ENCODE measurements around the gene ANXA6. TPM values are rescaled to one million over a fixed set of nuclear protein-coding genes. Genes with fewer than 3 reads are reported as not detected.

The ANXA6 gene
- total and polyA plus RNA-seq, 9 of the 15 experiments (the other 6 are each of a cell fraction or from before 2014, with no cell fraction given): 0.70 to 13.2 (median 8.3) TPM

GRCh38 chr5:151150471-151151262 lies 6.9 kb downstream of the ANXA6 start:
- TF ChIP-seq ERF (CRISPR knock-in tag; IDR thresholded peaks at IDR 0.05) (0 out of 2 replicates have a peak, but pooled peaks have one; percentile 46), PATZ1 (CRISPR knock-in tag; IDR thresholded peaks at IDR 0.05; ENCODE audit: borderline replicate concordance) (no peak), RFX1 (IDR thresholded peaks at IDR 0.05) (peak; percentile 68)
- Histone ChIP-seq H3K9me1 (ENCODE audit: control insufficient read depth, insufficient read depth, low read length) (no peaks in the 10 kb centered on the region), H2AFZ (ENCODE audit: low read depth, low read length) (no peak overlapping the region), H3K4me3 (no peak overlapping the region), H3K4me1 (replicated peaks in 1 of 2; ENCODE audit: control insufficient read depth in 2 of 2, insufficient read depth in 2 of 2, low read length in 2 of 2) (peaks cover 5 to 9% of the 10 kb centered on the region in 2 experiments; a peak in 4 of 5 replicates), H3K79me2 (ENCODE audit: control insufficient read depth, insufficient read depth, low read length) (no peaks in the 10 kb centered on the region), H3K36me3 (ENCODE audit: control insufficient read depth, insufficient read depth, low read length) (no peaks in the 10 kb centered on the region), H3K9me3 (replicated peaks; ENCODE audit: control insufficient read depth, insufficient read depth, low read depth, low read length) (no peaks in the 10 kb centered on the region), H3K4me2 (ENCODE audit: insufficient read depth, low read length) (no peak overlapping the region), H3K27ac (ENCODE audit: extremely low read depth, low read depth, low read length) (no peak overlapping the region), H4K20me1 (replicated peaks; ENCODE audit: control insufficient read depth, insufficient read depth, low read length) (no peaks in the 10 kb centered on the region), H3K27me3 (ENCODE audit: control insufficient read depth in 2 of 2, insufficient read depth in 2 of 2, low read length in 2 of 2) (peaks cover 0 to 8% of the 10 kb centered on the region in 2 experiments; a peak in 1 of 5 replicates), H3K9ac (ENCODE audit: insufficient read depth in 1 of 2, low read depth in 2 of 2, low read length in 2 of 2) (no peak overlapping the region)
- POLR2A ChIA-PET: interaction anchor here (0.6 to 1.4 kb wide), 2 partner anchors 17 to 39 kb away, joined by 3 to 4 read pairs; no protein-coding TSS in a partner anchor
- CTCF ChIA-PET (ENCODE audit: low intra/inter-chr PET ratio): no interaction called here
- in situ Hi-C loops (cut with MboI) (no loop called here), intact Hi-C loops (cut with micrococcal nuclease) (no loop called here)
- no peak for FAIRE-seq
- peak; percentile 23 for ATAC-seq
- no peak for DNase-seq (ENCODE audit: extremely low read depth in 1 of 4, low spot score in 3 of 4)
- WGBS (ENCODE audit: insufficient coverage, low coverage, missing lambda C conversion rate): 15% methylated on average over 5 of the region's 5 CpGs
- BruUV-seq (replicated peaks): no TSS peak
